Cardiac ventricle fibroblast (primary cell): ENCODE data around the gene CAVIN1. TPM values are rescaled to one million over a fixed set of nuclear protein-coding genes. Genes with fewer than 3 reads are reported as not detected.

ENCODE experiments used
- total RNA-seq: library from RNA; depleted of rRNA; stranded (reverse); fragments of >200 nt; gene quantifications from 2 replicates; pipeline ENCODE4 v1.2.3, GENCODE V29; 2015

CAVIN1 gene, protein sequence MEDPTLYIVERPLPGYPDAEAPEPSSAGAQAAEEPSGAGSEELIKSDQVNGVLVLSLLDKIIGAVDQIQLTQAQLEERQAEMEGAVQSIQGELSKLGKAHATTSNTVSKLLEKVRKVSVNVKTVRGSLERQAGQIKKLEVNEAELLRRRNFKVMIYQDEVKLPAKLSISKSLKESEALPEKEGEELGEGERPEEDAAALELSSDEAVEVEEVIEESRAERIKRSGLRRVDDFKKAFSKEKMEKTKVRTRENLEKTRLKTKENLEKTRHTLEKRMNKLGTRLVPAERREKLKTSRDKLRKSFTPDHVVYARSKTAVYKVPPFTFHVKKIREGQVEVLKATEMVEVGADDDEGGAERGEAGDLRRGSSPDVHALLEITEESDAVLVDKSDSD
- total RNA-seq, result 527 and 577 TPM in 2 replicates

GRCh38 chr17:42422958-42423712 lies at the start of gene CAVIN1:
TSS of gene CAVIN1 (minus strand) at chr17:42423256. CDS start at chr17:42423097, 159 bp downstream.

GRCh38 chr17:42458497-42459255 lies 35.6 kb upstream of the CAVIN1 start, which contains the start of gene ATP6V0A1:
TSS of gene ATP6V0A1 (plus strand) at chr17:42458878. CDS start at chr17:42460895, 2,017 bp downstream.

GRCh38 chr17:42388381-42389134 lies 34.5 kb downstream of the CAVIN1 start, which contains the start of gene STAT3:
TSS of gene STAT3 (minus strand) at chr17:42388442. CDS start at chr17:42348516, 39,926 bp downstream.

Other genes with a start within 250 kb of the CAVIN1 start
- gene KCNH4, start 242.1 kb downstream of the CAVIN1 start, total RNA-seq, result not detected in 2 replicates
- not detected in 2 replicates for gene HCRT, start 237.8 kb downstream of the CAVIN1 start, total RNA-seq
- gene GHDC, start 228.8 kb downstream of the CAVIN1 start, total RNA-seq, result 23.5 and 24.0 TPM in 2 replicates
- 25.6 and 26.3 TPM in 2 replicates for gene STAT5B, start 146.9 kb downstream of the CAVIN1 start, total RNA-seq
- gene STAT5A, start 134.8 kb downstream of the CAVIN1 start, total RNA-seq, result 44.9 and 58.9 TPM in 2 replicates
- gene STAT3, start 34.8 kb downstream of the CAVIN1 start, total RNA-seq, result 168 and 187 TPM in 2 replicates
- 12.5 and 28.2 TPM in 2 replicates for gene ATP6V0A1, start 35.6 kb upstream of the CAVIN1 start, total RNA-seq
- 53.7 and 64.0 TPM in 2 replicates for gene NAGLU, start 113.0 kb upstream of the CAVIN1 start, total RNA-seq
- 0.10 and 1.6 TPM in 2 replicates for gene HSD17B1, start 129.7 kb upstream of the CAVIN1 start, total RNA-seq
- gene COASY, start 138.9 kb upstream of the CAVIN1 start, total RNA-seq, result 23.0 and 25.2 TPM in 2 replicates
- 23.6 and 29.6 TPM in 2 replicates for gene MLX, start 143.8 kb upstream of the CAVIN1 start, total RNA-seq
- gene PSMC3IP, start 154.5 kb upstream of the CAVIN1 start, total RNA-seq, result 0.64 and 0.81 TPM in 2 replicates
- 42.9 and 44.5 TPM in 2 replicates for gene RETREG3, start 186.1 kb upstream of the CAVIN1 start, total RNA-seq
- 21.8 and 25.5 TPM in 2 replicates for gene TUBG1, start 186.4 kb upstream of the CAVIN1 start, total RNA-seq
- 7.3 and 9.0 TPM in 2 replicates for gene TUBG2, start 236.0 kb upstream of the CAVIN1 start, total RNA-seq